IMR-90 (cell line): ENCODE results near the gene SRBD1.
A peak's percentile ranks its signal among the peaks of the same experiment; 100 is the strongest.

Source experiments
- BHLHE40 ChIP-seq: fragments of 150-350 bp; IDR thresholded peaks from 2 replicates; pipeline ENCODE4 v1.6.1; 2016; ENCODE audit warnings: mild to moderate bottlenecking, low read depth, low read length
- CEBPB ChIP-seq: IDR thresholded peaks from 2 replicates; pipeline ENCODE4 v1.6.1; 2012; ENCODE audit warnings: low read depth, low read length, improper control_type of control experiment
- MAFK ChIP-seq: IDR thresholded peaks from 2 replicates; pipeline ENCODE4 v1.6.1; 2012; ENCODE audit warnings: low read depth, low read length, improper control_type of control experiment
- NFE2L2 ChIP-seq: fragments of 150-350 bp; IDR thresholded peaks from 2 replicates; pipeline ENCODE4 v1.6.1; 2016; ENCODE audit warnings: low read depth, mild to moderate bottlenecking, low read length
- RCOR1 ChIP-seq: IDR thresholded peaks from 2 replicates; pipeline ENCODE4 v1.6.1; 2012; ENCODE audit warnings: mild to moderate bottlenecking, low read length, improper control_type of control experiment; ENCODE audit not compliant: insufficient replicate concordance
- RFX5 ChIP-seq: IDR thresholded peaks from 2 replicates; pipeline ENCODE4 v1.8.0; 2012; ENCODE audit warnings: low read depth, mild to moderate bottlenecking, low read length, moderate library complexity
- TF ChIP-seq, protein P1 (sequence below): conservative IDR thresholded peaks from 2 replicates; pipeline ENCODE4 v1.5.1; 2012; ENCODE audit warnings: mild to moderate bottlenecking, low read depth, low read length, improper control_type of control experiment

DNA sequence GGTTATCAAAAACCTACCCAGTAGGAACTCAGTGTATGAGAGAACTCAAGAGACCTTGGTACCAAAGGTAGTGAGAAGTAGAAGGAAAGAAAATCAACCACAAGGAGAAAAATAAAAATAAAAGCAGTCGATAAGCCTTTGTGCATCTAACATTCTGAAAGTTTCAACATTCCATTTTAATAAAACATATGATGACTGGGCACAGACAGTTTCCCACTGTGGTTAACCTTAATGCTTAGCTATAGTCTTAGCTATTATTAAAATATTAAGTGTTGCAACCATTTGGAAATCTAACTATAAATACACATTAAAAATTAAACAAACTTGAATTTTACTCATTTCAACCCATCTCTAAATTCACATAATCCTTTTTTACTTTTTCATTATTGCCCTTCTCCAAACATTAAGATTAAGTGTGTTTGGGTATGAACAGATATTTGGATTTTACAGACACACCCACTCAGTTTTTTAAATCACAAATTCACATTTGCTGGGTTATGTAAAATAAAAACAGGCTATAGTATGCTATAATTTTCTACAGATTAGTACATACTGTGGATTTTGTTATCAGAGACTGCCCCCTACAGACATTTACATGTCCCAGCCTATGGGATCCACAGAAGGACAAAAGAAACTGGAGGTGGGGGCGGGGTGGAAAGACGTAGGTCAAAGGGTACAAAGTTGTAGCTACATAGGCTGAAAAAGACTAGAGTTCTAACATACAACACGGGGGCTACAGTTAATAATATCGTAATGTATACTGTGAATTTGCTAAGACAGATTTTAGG is 32.8 kb downstream of the SRBD1 start:
- TF ChIP-seq, protein P1, sequence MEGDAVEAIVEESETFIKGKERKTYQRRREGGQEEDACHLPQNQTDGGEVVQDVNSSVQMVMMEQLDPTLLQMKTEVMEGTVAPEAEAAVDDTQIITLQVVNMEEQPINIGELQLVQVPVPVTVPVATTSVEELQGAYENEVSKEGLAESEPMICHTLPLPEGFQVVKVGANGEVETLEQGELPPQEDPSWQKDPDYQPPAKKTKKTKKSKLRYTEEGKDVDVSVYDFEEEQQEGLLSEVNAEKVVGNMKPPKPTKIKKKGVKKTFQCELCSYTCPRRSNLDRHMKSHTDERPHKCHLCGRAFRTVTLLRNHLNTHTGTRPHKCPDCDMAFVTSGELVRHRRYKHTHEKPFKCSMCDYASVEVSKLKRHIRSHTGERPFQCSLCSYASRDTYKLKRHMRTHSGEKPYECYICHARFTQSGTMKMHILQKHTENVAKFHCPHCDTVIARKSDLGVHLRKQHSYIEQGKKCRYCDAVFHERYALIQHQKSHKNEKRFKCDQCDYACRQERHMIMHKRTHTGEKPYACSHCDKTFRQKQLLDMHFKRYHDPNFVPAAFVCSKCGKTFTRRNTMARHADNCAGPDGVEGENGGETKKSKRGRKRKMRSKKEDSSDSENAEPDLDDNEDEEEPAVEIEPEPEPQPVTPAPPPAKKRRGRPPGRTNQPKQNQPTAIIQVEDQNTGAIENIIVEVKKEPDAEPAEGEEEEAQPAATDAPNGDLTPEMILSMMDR: peak; percentile 61
- no peak for TF ChIP-seq RFX5
- TF ChIP-seq NFE2L2: no peak
- peak; percentile 33; the same call in 1 of the 2 replicates for TF ChIP-seq CEBPB
- TF ChIP-seq RCOR1: no peak
- TF ChIP-seq MAFK: no peak
- no peak for TF ChIP-seq BHLHE40
